Activated naive CD4-positive, alpha-beta T cell treated with anti-CD3 and anti-CD28 coated beads, Interleukin-2, amount 10 ng/mL, durations not matched to agents 7 days and 5 days (primary cell): ENCODE measurements around the gene DIAPH3.

ENCODE experiments used
- CTCF ChIA-PET: fragments of 350-600 bp; sonication (Branson Sonifier 250); formaldehyde crosslinking; loops from one replicate; lab custom pipeline; 2021; ENCODE audit warnings: antibody characterized with exemption; lab: Charles Lee
- DNase-seq: peaks from one replicate; pipeline ENCODE4 v3.0.0-alpha.2; 2020
- H3K27ac Mint-ChIP-seq: one replicate; pipeline ENCODE4 v1.8.0; 2021; ENCODE audit warnings: mild to moderate bottlenecking, moderate library complexity, mixed read lengths
- H3K27me3 Mint-ChIP-seq: one replicate; pipeline ENCODE4 v1.8.0; 2021; ENCODE audit warnings: mild to moderate bottlenecking, mixed read lengths
- H3K36me3 Mint-ChIP-seq: one replicate; pipeline ENCODE4 v1.8.0; 2021; ENCODE audit warnings: mixed read lengths
- H3K4me1 Mint-ChIP-seq: one replicate; pipeline ENCODE4 v1.8.0; 2021; ENCODE audit warnings: mixed read lengths
- H3K4me3 Mint-ChIP-seq: one replicate; pipeline ENCODE4 v1.8.0; 2021; ENCODE audit warnings: mild to moderate bottlenecking, moderate library complexity, mixed read lengths
- H3K9me3 Mint-ChIP-seq: one replicate; pipeline ENCODE4 v1.8.0; 2021; ENCODE audit warnings: mixed read lengths

DIAPH3 gene

DNA sequence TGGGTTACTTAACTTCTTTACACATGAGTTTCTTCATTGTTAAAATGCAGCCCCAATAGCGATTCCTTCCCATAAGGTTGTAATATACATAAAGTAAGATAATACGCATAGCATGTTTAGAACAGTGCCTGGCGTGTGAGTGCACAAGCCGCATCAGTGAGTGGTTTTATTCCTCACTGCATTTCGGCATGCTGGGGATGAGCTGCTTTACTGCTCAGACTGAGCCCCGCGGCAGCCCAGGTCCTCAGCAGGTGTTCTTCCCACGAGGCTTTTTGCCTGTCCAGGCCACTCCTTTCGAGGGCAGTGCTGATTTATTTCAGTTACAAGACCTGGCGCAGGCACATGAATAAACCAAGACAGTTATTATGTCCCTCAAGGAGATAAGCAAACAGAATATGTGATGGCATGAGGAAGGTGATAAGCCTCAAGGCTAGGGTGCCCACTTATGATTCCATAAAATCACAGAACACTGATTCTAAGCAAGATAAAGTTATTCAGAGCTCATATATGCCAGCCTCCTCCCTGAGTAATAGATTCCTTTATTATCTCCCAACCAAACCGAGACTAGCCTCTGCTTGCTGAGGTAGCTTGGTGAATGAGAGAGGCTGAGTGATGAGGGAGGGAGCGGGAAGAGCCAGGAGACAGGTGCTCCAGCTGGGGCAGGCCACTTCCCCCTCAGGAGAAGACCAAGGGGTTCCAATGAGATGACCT lies 505.5 kb downstream of the DIAPH3 start:
- CTCF ChIA-PET: no interaction called here
- no peaks in the 10 kb centered on the region for H3K27me3 Mint-ChIP-seq
- H3K27ac Mint-ChIP-seq: no peak overlapping the region
- no peak for DNase-seq
- H3K4me1 Mint-ChIP-seq: no peaks in the 10 kb centered on the region
- no peaks in the 10 kb centered on the region for H3K36me3 Mint-ChIP-seq
- no peaks in the 10 kb centered on the region for H3K9me3 Mint-ChIP-seq
- no peak overlapping the region for H3K4me3 Mint-ChIP-seq

DNA sequence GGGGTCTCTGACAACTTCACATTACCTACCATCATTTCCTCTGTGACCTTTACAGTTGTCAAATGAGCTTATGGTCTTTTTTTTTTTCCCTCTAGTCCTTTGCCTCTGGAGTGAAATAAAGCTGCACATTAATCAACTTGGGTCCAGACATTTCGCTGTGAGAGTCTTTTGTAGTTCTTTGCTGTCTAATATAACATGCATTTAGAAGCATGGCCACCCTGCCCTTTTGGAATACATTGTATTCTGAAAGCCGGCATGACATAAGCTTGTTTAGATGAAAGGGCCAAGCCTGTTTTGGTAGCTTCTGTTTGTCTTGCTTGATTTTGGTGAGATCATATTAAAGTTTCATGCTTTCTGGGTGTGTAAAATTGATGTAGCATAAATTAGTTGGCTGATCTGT lies 509.8 kb downstream of the DIAPH3 start:
- CTCF ChIA-PET: no interaction called here
- H3K27ac Mint-ChIP-seq: no peak overlapping the region

DNA sequence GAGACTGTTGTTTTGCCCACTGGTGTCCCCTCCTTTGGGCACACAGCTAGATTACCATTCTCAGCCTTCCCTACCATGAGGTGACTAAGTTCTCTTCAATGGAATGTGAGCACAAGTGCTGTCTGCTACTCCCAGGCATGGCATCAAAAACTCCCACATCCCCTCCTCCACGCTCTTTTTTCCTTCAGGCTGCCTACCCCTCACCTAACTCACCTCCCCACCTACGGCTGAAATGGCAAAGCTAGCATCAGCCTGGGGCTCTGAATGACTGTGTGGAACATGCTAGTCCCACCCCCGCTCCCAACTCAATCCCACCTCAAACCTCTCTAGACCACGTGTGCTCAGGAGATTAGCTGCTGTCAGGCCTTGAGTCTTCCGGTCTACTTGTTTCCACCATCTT lies 512.2 kb downstream of the DIAPH3 start:
- H3K4me3 Mint-ChIP-seq: no peak overlapping the region
- H3K9me3 Mint-ChIP-seq: no peaks in the 10 kb centered on the region
- CTCF ChIA-PET: no interaction called here
- DNase-seq: no peak
- no peak overlapping the region for H3K27ac Mint-ChIP-seq
- H3K27me3 Mint-ChIP-seq: peaks cover 4% of the 10 kb centered on the region
- H3K36me3 Mint-ChIP-seq: no peaks in the 10 kb centered on the region
- H3K4me1 Mint-ChIP-seq: no peaks in the 10 kb centered on the region

More for the DNA sequence above, 509.8 kb downstream of the DIAPH3 start:
- Mint-ChIP-seq H3K27me3 (peaks cover 4% of the 10 kb centered on the region), H3K9me3 (no peaks in the 10 kb centered on the region), H3K4me1 (no peaks in the 10 kb centered on the region), H3K4me3 (no peak overlapping the region), H3K36me3 (no peaks in the 10 kb centered on the region)
- no peak for DNase-seq

DNA sequence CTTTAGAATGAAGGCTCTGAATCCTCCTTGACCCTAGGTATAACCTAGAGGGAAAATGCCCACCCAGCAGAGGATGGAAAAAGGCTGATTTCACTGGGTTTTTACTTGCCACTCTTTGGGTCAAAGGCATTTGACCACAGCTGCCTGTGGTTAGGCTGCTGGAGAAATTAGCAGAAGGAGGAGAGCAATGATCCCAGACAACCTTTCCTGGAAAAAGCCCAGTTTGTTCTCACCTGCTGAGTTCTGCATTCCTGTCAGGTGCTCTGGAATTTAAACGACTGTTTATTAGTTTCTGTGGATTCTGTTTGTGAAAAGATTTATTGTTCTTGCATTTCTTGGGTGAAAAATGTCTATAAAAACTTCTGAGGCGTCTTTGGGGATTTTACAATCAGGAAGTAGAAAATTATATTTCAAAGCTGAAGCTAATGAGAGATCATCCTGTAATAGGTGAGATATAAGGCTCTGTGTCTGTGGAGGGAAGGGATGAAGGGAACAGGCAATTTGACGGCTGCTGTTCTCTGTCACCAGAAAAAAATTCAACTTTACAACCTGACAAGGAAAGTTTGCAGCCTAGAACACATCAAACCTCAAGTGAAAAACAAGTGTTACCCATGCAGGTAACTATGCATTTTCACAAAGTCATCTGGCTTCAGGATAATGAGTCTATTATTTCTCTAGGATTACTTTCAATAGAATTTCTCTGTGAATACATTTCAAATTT lies 519.7 kb downstream of the DIAPH3 start:
- H3K27ac Mint-ChIP-seq: no peak overlapping the region
- no peaks in the 10 kb centered on the region for H3K36me3 Mint-ChIP-seq

DNA sequence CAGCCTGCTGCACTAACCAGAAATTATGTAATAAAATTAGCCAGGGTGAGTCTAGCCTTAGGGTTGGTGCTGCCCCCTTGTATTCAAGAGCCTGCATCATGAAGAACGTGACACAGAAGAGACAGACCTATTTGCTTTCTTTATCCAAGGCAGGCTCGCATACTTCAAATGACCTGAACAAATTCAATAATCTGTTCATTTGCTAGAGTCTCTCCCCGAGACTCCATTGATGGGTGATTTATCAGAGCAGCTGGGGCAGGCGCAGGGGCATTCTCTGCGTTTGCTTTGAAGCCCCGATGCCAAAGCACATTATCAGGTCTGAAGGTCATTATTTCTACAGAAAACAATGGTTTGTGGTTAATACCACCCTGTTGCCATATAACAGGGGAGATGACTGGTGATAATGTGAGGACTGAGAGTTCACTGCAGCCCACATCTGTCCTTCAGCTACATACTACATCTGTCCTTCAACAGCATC lies 520.3 kb downstream of the DIAPH3 start:
- Mint-ChIP-seq H3K9me3 (no peaks in the 10 kb centered on the region), H3K4me1 (no peaks in the 10 kb centered on the region), H3K36me3 (no peaks in the 10 kb centered on the region), H3K27me3 (no peaks in the 10 kb centered on the region), H3K4me3 (no peak overlapping the region), H3K27ac (no peak overlapping the region)
- DNase-seq: no peak
- CTCF ChIA-PET: no interaction called here

More for the DNA sequence above, 519.7 kb downstream of the DIAPH3 start:
- Mint-ChIP-seq H3K27me3 (no peaks in the 10 kb centered on the region), H3K4me1 (no peaks in the 10 kb centered on the region), H3K4me3 (no peak overlapping the region), H3K9me3 (no peaks in the 10 kb centered on the region)
- DNase-seq: no peak
- CTCF ChIA-PET: no interaction called here

DNA sequence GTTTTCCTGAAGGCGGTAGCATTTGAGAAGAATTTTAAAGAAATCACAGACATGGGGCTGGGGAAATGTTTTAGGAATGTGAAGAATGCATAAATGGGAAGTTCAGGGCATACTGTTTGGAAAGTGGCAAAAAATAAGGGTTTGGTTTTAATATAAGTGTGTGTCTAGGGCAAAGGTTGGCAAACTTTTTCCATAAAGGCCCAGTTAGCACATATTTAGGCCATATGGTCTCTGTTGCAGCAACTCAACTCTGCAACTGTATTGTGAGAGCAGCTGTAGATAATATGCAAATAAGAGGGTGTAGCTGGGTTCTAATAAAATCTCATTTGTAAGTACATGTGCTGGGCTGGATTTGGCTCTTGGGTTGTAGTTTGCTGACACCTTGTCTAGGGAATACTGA lies 521.9 kb downstream of the DIAPH3 start:
- Mint-ChIP-seq H3K4me3 (no peak overlapping the region), H3K4me1 (no peaks in the 10 kb centered on the region), H3K36me3 (no peaks in the 10 kb centered on the region), H3K27ac (no peak overlapping the region), H3K9me3 (no peaks in the 10 kb centered on the region), H3K27me3 (no peaks in the 10 kb centered on the region)
- CTCF ChIA-PET: no interaction called here
- DNase-seq: no peak

DNA sequence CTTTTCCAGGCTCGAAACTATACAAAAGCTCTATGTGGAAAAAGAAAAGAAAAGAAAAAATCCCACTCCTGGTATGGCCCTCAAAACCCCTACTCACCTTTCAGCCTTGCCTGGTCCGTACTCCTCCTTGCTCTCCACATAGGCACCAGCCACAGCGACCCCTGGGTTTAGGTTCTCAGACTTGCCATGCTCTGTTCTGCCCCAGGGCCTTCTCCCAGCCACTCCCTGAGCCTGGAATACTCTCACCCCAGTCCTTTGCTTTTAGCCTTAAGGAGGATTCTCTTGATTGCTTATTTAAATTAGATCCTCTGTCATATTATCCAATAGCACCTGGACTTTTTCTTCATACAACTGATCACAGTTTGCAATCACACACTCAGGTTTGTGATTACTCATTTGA lies 522.5 kb downstream of the DIAPH3 start:
- no peak for DNase-seq
- H3K4me3 Mint-ChIP-seq: no peak overlapping the region
- H3K27ac Mint-ChIP-seq: no peak overlapping the region
- no peaks in the 10 kb centered on the region for H3K9me3 Mint-ChIP-seq
- H3K36me3 Mint-ChIP-seq: no peaks in the 10 kb centered on the region
- H3K27me3 Mint-ChIP-seq: no peaks in the 10 kb centered on the region
- CTCF ChIA-PET: no interaction called here
- H3K4me1 Mint-ChIP-seq: no peaks in the 10 kb centered on the region

DNA sequence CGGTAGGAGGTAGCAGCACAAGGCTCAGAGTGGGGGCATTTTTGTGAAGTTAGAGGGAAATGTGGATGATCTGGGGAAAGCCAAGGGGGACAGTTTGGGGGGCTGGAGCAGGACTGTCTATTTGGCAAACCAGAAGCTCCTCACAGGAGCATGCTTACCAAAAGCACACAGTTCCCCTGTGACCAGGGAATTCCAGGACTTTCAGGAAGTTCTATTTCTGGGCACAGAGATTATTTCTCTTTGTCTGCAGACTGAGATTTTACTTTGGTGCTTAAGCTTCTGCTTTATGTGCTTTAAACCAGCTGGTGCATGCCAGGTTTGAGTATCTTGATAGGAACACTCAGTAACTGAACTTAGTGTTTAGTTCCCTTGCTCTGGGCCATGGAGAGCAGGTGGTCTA lies 525.3 kb downstream of the DIAPH3 start:
- Mint-ChIP-seq H3K4me3 (no peak overlapping the region), H3K27me3 (no peaks in the 10 kb centered on the region), H3K36me3 (no peaks in the 10 kb centered on the region), H3K27ac (no peak overlapping the region), H3K4me1 (no peaks in the 10 kb centered on the region), H3K9me3 (no peaks in the 10 kb centered on the region)
- CTCF ChIA-PET: no interaction called here
- DNase-seq: no peak

DNA sequence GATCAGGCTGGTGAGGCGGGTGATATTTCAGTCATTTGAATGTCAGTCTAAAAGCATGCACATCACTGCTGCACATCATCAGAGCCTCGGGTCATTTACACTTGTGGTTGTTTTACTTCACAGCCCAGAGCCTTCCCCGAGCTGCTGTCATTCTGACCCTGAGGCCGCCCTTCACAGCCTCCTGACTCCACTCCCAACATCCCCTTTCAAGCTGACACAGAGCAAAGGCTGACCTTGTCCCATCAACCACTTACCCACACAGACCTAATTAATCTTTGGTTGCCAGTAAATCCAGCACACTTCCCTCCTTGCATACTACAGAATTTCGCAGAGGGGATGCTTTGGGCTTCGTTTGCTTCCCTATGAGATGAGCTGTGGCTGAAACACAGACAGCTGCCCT lies 528.1 kb downstream of the DIAPH3 start:
- Mint-ChIP-seq H3K4me1 (no peaks in the 10 kb centered on the region), H3K9me3 (no peaks in the 10 kb centered on the region), H3K27me3 (no peaks in the 10 kb centered on the region), H3K4me3 (no peak overlapping the region), H3K27ac (no peak overlapping the region), H3K36me3 (no peaks in the 10 kb centered on the region)
- CTCF ChIA-PET: no interaction called here
- DNase-seq: no peak

DNA sequence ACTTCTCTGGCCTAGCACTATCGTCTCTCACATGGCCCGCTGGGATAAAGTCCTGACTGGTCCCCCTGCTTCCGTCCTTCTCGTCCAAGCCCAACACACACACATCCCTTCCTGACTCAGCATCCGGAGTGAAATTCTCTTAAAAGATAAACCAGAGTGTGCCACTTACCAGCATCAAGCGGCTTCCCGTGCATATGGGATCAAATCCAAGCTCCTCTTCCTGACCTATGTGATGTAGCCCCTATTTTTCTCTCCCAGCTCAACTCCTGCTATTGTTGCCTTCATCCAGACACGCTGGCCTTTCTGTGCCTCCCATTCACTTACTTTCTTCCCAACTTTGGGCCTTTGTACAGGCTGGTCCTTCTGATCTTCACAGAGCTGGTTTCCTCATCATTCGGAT lies 530.4 kb downstream of the DIAPH3 start:
- no peak overlapping the region for H3K27ac Mint-ChIP-seq
- no peaks in the 10 kb centered on the region for H3K9me3 Mint-ChIP-seq
- CTCF ChIA-PET: no interaction called here
- no peaks in the 10 kb centered on the region for H3K27me3 Mint-ChIP-seq
- H3K4me3 Mint-ChIP-seq: no peak overlapping the region
- H3K36me3 Mint-ChIP-seq: no peaks in the 10 kb centered on the region
- DNase-seq: no peak
- H3K4me1 Mint-ChIP-seq: no peaks in the 10 kb centered on the region

DNA sequence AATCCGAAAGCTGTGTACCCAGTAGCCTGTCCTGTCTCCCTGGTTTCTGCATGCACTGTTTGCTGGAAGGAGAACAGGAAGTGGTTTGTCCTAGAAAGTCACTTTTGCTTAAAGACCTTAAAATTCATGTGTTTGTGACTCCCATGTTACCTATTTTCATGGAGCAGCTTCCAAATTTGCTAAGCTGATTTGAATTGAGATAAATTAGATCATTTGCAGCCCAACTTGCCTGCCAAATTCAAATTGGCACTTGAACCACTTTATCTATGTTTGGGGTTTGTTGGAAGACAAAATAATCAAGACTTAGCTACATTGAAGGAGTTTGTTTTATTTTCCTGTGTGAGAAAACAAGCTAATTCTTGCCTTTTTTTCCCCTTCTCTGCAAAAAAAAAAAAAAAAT lies 532.5 kb downstream of the DIAPH3 start:
- no peaks in the 10 kb centered on the region for H3K27me3 Mint-ChIP-seq
- no peak for DNase-seq
- H3K9me3 Mint-ChIP-seq: no peaks in the 10 kb centered on the region
- no peaks in the 10 kb centered on the region for H3K36me3 Mint-ChIP-seq
- no peak overlapping the region for H3K27ac Mint-ChIP-seq
- no peaks in the 10 kb centered on the region for H3K4me1 Mint-ChIP-seq
- CTCF ChIA-PET: no interaction called here
- no peak overlapping the region for H3K4me3 Mint-ChIP-seq

DNA sequence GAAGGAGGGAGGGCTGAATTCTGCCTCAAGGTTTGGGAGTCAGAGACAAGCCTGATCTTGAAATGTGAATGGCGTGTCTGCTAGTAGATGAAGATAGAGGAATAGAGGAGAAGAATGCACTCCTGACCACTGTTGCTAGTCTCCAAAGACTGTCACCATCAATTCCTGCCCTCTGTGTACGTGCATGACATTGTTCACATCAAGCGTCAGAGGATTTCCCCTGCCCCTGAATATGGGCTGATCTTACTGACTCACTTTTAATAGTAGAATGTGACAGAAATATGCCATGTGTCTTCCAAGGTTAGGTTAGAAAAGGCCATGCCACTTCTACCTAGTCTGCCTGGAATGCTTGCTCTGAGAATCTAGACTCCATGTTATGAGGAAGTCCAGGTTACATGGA lies 538.6 kb downstream of the DIAPH3 start:
- Mint-ChIP-seq H3K27me3 (no peaks in the 10 kb centered on the region), H3K4me3 (no peak overlapping the region), H3K4me1 (no peaks in the 10 kb centered on the region), H3K9me3 (no peaks in the 10 kb centered on the region), H3K36me3 (no peaks in the 10 kb centered on the region), H3K27ac (no peak overlapping the region)
- CTCF ChIA-PET: no interaction called here
- DNase-seq: no peak

DNA sequence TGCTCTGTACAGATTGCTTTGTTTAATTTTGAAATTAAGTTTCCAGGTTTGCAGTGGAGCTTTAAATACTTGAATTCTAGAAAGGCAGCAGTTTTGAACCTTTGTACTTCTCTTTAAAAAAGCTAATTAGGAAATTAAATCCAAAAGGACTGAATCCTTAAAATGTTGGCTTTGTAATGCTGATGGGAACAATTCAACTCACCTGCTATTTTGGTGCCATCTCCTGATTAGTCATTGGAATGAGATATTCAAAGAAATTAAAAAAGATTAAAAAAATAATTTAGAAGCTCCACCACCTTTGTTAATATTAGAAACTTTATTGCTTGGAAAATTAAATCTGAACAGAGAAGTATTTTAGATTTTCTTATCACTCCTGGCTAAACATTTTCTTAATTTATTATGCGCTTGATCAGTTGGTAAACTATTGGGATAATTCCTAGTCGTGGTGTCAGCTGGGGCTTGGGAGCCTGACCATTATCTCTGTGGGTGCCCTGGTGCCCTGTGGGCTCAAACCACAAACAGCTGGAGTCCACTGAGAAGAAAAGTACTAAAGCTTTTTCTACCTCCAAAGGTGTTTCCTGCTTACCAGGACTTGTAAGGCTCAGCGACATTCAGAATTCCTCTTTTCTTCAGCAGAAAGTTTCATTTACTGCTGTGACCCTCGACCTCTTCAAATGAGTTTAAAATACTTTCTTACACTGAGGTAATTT lies 540.4 kb downstream of the DIAPH3 start:
- no peak overlapping the region for H3K27ac Mint-ChIP-seq
- H3K4me3 Mint-ChIP-seq: no peak overlapping the region
- no peaks in the 10 kb centered on the region for H3K4me1 Mint-ChIP-seq
- peaks cover 6% of the 10 kb centered on the region for H3K9me3 Mint-ChIP-seq
- no peaks in the 10 kb centered on the region for H3K27me3 Mint-ChIP-seq
- no peaks in the 10 kb centered on the region for H3K36me3 Mint-ChIP-seq
- no peak for DNase-seq
- CTCF ChIA-PET: no interaction called here

DNA sequence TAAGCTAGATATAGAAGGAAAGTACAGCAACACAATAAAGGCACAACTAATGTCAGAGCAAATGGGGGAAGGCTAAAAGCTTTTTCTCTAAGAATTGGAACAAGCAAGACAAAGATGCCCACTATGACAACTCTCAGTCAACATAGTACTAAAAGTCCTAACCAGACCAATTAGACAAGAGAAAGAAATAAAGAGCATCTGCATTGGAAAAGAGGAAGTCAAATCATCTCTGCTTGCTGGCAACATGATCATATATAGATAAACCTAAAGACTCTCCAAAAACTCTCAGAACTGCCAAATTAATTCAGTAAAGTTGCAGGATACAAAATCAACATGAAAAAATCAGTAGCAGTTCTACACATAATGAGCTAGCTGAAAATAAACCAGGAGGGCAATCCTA lies 542.0 kb downstream of the DIAPH3 start:
- Mint-ChIP-seq H3K27ac (no peak overlapping the region), H3K27me3 (no peaks in the 10 kb centered on the region), H3K9me3 (peaks cover 13% of the 10 kb centered on the region), H3K4me3 (no peak overlapping the region), H3K4me1 (no peaks in the 10 kb centered on the region), H3K36me3 (no peaks in the 10 kb centered on the region)
- DNase-seq: no peak
- CTCF ChIA-PET: no interaction called here
